IMR-90 (cell line): ENCODE measurements around the gene XPC. TPM values are rescaled to one million over a fixed set of nuclear protein-coding genes. Genes with fewer than 3 reads are reported as not detected.

Experiments used
- ATAC-seq: fragments of 200-7000 bp; cut with Tn5 transposase; 2 replicates; pipeline ENCODE4 v1.9.1; 2020; ENCODE audit warnings: low read depth, mild to moderate bottlenecking, moderate library complexity
- BruUV-seq: library from RNA; stranded (reverse); fragments of 400-500 nt; replicated peaks from 2 replicates; lab custom pipeline; 2021; lab: Mats Ljungman, UMichigan
- CTCF ChIA-PET: fragments of 300-600 bp; formaldehyde crosslinking; extraction: SDS; loops from one replicate; lab custom pipeline; 2021; ENCODE audit warnings: antibody characterized with exemption; lab: Yijun Ruan, JAX
- POLR2A ChIA-PET: fragments of 300-600 bp; sonication (Branson Sonifier 250); formaldehyde crosslinking; loops from one replicate; lab custom pipeline; 2022; ENCODE audit warnings: antibody characterized with exemption; ENCODE audit not compliant: unreplicated experiment; lab: Charles Lee
- DNase-seq: peaks from one replicate; pipeline ENCODE4 v3.0.0; 2013
- H2AFZ ChIP-seq: replicated peaks from 2 replicates; pipeline ENCODE3; 2013; ENCODE audit warnings: low read length, mild to moderate bottlenecking; ENCODE audit not compliant: poor library complexity
- H2AK5ac ChIP-seq: 2 replicates; pipeline ENCODE4 v1.6.1; 2013; ENCODE audit warnings: low read depth, low read length, inconsistent platforms
- H2AK9ac ChIP-seq: replicated peaks from 2 replicates; pipeline ENCODE3; 2013; ENCODE audit warnings: mild to moderate bottlenecking, low read depth, low read length, moderate library complexity; ENCODE audit not compliant: poor library complexity
- H2BK120ac ChIP-seq: 2 replicates; pipeline ENCODE4 v1.6.1; 2013; ENCODE audit warnings: low read depth, low read length, inconsistent platforms
- H2BK15ac ChIP-seq: 3 replicates; pipeline ENCODE4 v1.6.1; 2013; ENCODE audit warnings: low read depth, low read length, inconsistent platforms
- H2BK20ac ChIP-seq: 2 replicates; pipeline ENCODE4 v1.6.1; 2013; ENCODE audit warnings: low read depth, mild to moderate bottlenecking, inconsistent platforms, low read length, moderate library complexity
- H2BK5ac ChIP-seq: 2 replicates; pipeline ENCODE4 v1.6.1; 2013; ENCODE audit warnings: mild to moderate bottlenecking, low read depth, low read length, inconsistent platforms; ENCODE audit not compliant: poor library complexity, severe bottlenecking
- H3K14ac ChIP-seq: replicated peaks from 2 replicates; pipeline ENCODE4 v1.6.1; 2013; ENCODE audit warnings: low read depth, low read length, inconsistent platforms
- H3K18ac ChIP-seq: 2 replicates; pipeline ENCODE4 v1.6.1; 2013; ENCODE audit warnings: low read depth, low read length, control low read depth
- H3K23ac ChIP-seq: 2 replicates; pipeline ENCODE4 v1.6.1; 2013; ENCODE audit warnings: low read depth, low read length, inconsistent platforms
- H3K27ac ChIP-seq: 2 replicates; pipeline ENCODE4 v1.5.1; 2013; ENCODE audit warnings: mild to moderate bottlenecking, control low read depth, low read length; ENCODE audit not compliant: insufficient read depth
- H3K27me3 ChIP-seq: 2 replicates; pipeline ENCODE4 v1.6.1; 2013; ENCODE audit warnings: low read length; ENCODE audit not compliant: control insufficient read depth, insufficient read depth
- H3K36me3 ChIP-seq: 2 replicates; pipeline ENCODE4 v1.6.1; 2013; ENCODE audit warnings: low read length, mixed read lengths; ENCODE audit not compliant: control insufficient read depth, insufficient read depth
- H3K4ac ChIP-seq: 2 replicates; pipeline ENCODE4 v1.6.1; 2013; ENCODE audit warnings: low read depth, low read length, inconsistent platforms
- H3K4me1 ChIP-seq: 2 replicates; pipeline ENCODE4 v1.6.1; 2013; ENCODE audit warnings: low read length, mixed read lengths; ENCODE audit not compliant: control insufficient read depth, insufficient read depth
- H3K4me2 ChIP-seq: 2 replicates; pipeline ENCODE4 v1.6.1; 2013; ENCODE audit warnings: low read depth, mild to moderate bottlenecking, control low read depth, low read length, moderate library complexity
- H3K4me3 ChIP-seq: 2 replicates; pipeline ENCODE4 v1.5.1; 2013; ENCODE audit warnings: low read depth, mild to moderate bottlenecking, control low read depth, low read length, moderate library complexity; ENCODE audit not compliant: insufficient read depth
- H3K56ac ChIP-seq: 2 replicates; pipeline ENCODE4 v1.6.1; 2013; ENCODE audit warnings: low read length, inconsistent platforms; ENCODE audit not compliant: insufficient read depth; ENCODE audit errors: extremely low read depth
- H3K79me1 ChIP-seq, 2 experiments: 2 replicates each; pipeline ENCODE4 v1.6.1; 2013; ENCODE audit warnings: low read length in 2 of 2, inconsistent platforms in 1 of 2, low read depth in 1 of 2
- H3K9ac ChIP-seq: 2 replicates; pipeline ENCODE4 v1.6.1; 2013; ENCODE audit warnings: low read depth, low read length, control low read depth
- H3K9me1 ChIP-seq: 2 replicates; pipeline ENCODE4 v1.6.1; 2013; ENCODE audit warnings: low read length, inconsistent platforms; ENCODE audit not compliant: insufficient read depth
- H3K9me3 ChIP-seq: 2 replicates; pipeline ENCODE4 v1.6.1; 2013; ENCODE audit warnings: low read length; ENCODE audit not compliant: control insufficient read depth, insufficient read depth
- H4K20me1 ChIP-seq: 2 replicates; pipeline ENCODE4 v1.6.1; 2013; ENCODE audit warnings: low read length, inconsistent platforms; ENCODE audit not compliant: insufficient read depth
- H4K5ac ChIP-seq: 2 replicates; pipeline ENCODE4 v1.6.1; 2013; ENCODE audit warnings: mild to moderate bottlenecking, low read depth, low read length, control low read depth
- H4K8ac ChIP-seq, 2 experiments: 2 replicates each; pipeline ENCODE4 v1.6.1; 2013; ENCODE audit warnings: low read depth in 2 of 2, low read length in 2 of 2, control low read depth in 1 of 2, inconsistent platforms in 1 of 2
- H4K91ac ChIP-seq: 2 replicates; pipeline ENCODE4 v1.6.1; 2013; ENCODE audit warnings: low read depth, low read length, inconsistent platforms; ENCODE audit not compliant: insufficient read depth
- BHLHE40 ChIP-seq: fragments of 150-350 bp; IDR thresholded peaks from 2 replicates; pipeline ENCODE4 v1.6.1; 2016; ENCODE audit warnings: mild to moderate bottlenecking, low read depth, low read length
- CEBPB ChIP-seq: IDR thresholded peaks from 2 replicates; pipeline ENCODE4 v1.6.1; 2012; ENCODE audit warnings: low read depth, low read length, improper control_type of control experiment
- CTCF ChIP-seq: conservative IDR thresholded peaks from 2 replicates; pipeline ENCODE4 v1.5.1; 2012; ENCODE audit warnings: mild to moderate bottlenecking, low read depth, low read length, improper control_type of control experiment
- FOS ChIP-seq: fragments of 150-350 bp; IDR thresholded peaks from 2 replicates; pipeline ENCODE4 v1.6.1; 2016; ENCODE audit warnings: low read depth, low read length
- MAFK ChIP-seq: IDR thresholded peaks from 2 replicates; pipeline ENCODE4 v1.6.1; 2012; ENCODE audit warnings: low read depth, low read length, improper control_type of control experiment
- MAZ ChIP-seq: IDR thresholded peaks from 2 replicates; pipeline ENCODE4 v1.6.1; 2012; ENCODE audit warnings: low read depth, mild to moderate bottlenecking, low read length, improper control_type of control experiment, moderate library complexity, borderline replicate concordance
- NFE2L2 ChIP-seq: fragments of 150-350 bp; IDR thresholded peaks from 2 replicates; pipeline ENCODE4 v1.6.1; 2016; ENCODE audit warnings: low read depth, mild to moderate bottlenecking, low read length
- RAD21 ChIP-seq: IDR thresholded peaks from 2 replicates; pipeline ENCODE4 v1.6.1; 2012; ENCODE audit warnings: low read length, improper control_type of control experiment
- RCOR1 ChIP-seq: IDR thresholded peaks from 2 replicates; pipeline ENCODE4 v1.6.1; 2012; ENCODE audit warnings: mild to moderate bottlenecking, low read length, improper control_type of control experiment; ENCODE audit not compliant: insufficient replicate concordance
- RFX5 ChIP-seq: IDR thresholded peaks from 2 replicates; pipeline ENCODE4 v1.8.0; 2012; ENCODE audit warnings: low read depth, mild to moderate bottlenecking, low read length, moderate library complexity
- WGBS, 2 experiments: methylation state at CpG; one replicate each; pipeline versions ENCODE4 v1.1.5 to v1.1.7; 2013; ENCODE audit warnings: missing lambda C conversion rate in 2 of 2; ENCODE audit not compliant: insufficient read length in 1 of 2; ENCODE audit errors: extremely low coverage in 2 of 2; 5-methylcytosine and 5-hydroxymethylcytosine counted together
- dilution Hi-C: fragments of 300-500 bp; cut with HindIII; formaldehyde crosslinking; loops from one replicate; pipeline ENCODE4 v1.14.3; 2018; ENCODE audit warnings: low sequenced_read_pairs; ENCODE audit not compliant: unreplicated experiment
- in situ Hi-C: fragments of 300-500 bp; cut with MboI; formaldehyde crosslinking; loops from 3 replicates; pipeline ENCODE4 v1.14.3; 2019; ENCODE audit warnings: low sequenced_read_pairs, inconsistent platforms, mixed read lengths
- intact Hi-C: fragments of 100-400 bp; cut with micrococcal nuclease; formaldehyde crosslinking; loops from 2 replicates; pipeline ENCODE4 v1.10.0; 2022
- polyA plus RNA-seq, 3 experiments: library from polyadenylated mRNA; depleted of rRNA; stranded (reverse); fragments of >200 nt; gene quantifications; 2 replicates each; pipeline ENCODE4 v1.2.3, GENCODE V29; 2012; ENCODE audit warnings: low replicate concordance in 1 of 3
- total RNA-seq: library from RNA; depleted of rRNA; stranded (reverse); fragments of >200 nt; gene quantifications from 2 replicates; pipeline ENCODE4 v1.2.3, GENCODE V29; 2012

Gene XPC
- total and polyA plus RNA-seq, 2 of the 4 experiments (the other 2 are of a cell fraction), result 30.9 to 48.8 TPM

DNA sequence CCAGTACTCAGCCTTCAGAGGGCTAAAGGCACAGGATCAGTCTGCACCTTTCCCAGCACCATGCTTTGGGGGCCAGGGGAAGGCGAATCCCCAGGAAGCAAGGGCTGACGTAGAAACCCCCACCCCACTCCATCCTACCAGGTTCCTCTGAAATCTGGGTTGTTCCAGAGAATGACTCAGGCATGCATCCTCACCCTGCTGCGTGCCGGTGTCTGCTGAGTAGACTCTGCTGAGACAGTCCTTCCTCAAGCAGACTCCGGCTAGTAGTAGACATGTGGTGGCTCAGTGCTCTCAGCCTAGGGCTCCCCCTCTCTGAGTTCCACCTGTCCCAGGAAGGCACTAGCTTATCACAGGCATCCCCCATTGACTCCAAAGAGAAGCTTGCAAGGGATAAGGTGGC is 44.5 kb downstream of the XPC start:
- H3K9ac ChIP-seq, result no peak overlapping the region
- in situ Hi-C loops (loop anchor here (25.0 kb wide), 1 partner anchor 97 kb away; no protein-coding TSS in a partner anchor), dilution Hi-C loops (no loop called here), intact Hi-C loops (no loop called here)
- no peak overlapping the region for H2BK15ac ChIP-seq
- no peak overlapping the region for H2BK20ac ChIP-seq
- ATAC-seq (no peak), DNase-seq (peak; percentile 16)
- peaks cover 8 to 32% of the 10 kb centered on the region in 2 experiments for H3K79me1 ChIP-seq
- no peak overlapping the region for H2BK120ac ChIP-seq
- H3K27ac ChIP-seq, result no peak overlapping the region
- H3K18ac ChIP-seq, result no peak overlapping the region
- H3K4me1 ChIP-seq, result no peaks in the 10 kb centered on the region
- WGBS, 2 experiments, result 80% methylated on average over 3 of the region's 5 CpGs; no CpG with 5 or more reads in 1 of the 2 experiments
- no peak overlapping the region for H4K8ac ChIP-seq
- no peak overlapping the region for H3K4me2 ChIP-seq
- no TSS peak for BruUV-seq
- no peak overlapping the region for H2AFZ ChIP-seq
- H4K20me1 ChIP-seq, result peaks cover 2% of the 10 kb centered on the region; the same call in 1 of the 2 replicates
- no peak overlapping the region for H4K91ac ChIP-seq
- H2BK5ac ChIP-seq, result no peak overlapping the region
- H3K36me3 ChIP-seq, result peaks cover 82% of the 10 kb centered on the region
- H3K9me1 ChIP-seq, result peaks cover 8% of the 10 kb centered on the region
- no peaks in the 10 kb centered on the region for H3K27me3 ChIP-seq
- POLR2A ChIA-PET, result no interaction called here
- H3K14ac ChIP-seq, result no peak overlapping the region
- no peak overlapping the region for H3K4ac ChIP-seq
- H3K23ac ChIP-seq, result no peak overlapping the region
- CTCF ChIA-PET, result no interaction called here
- no peak overlapping the region for H3K4me3 ChIP-seq
- H3K56ac ChIP-seq, result no peak overlapping the region
- TF ChIP-seq NFE2L2 (no peak), BHLHE40 (no peak), RCOR1 (no peak), CTCF (no peak), RAD21 (no peak), MAFK (no peak), MAZ (no peak), RFX5 (no peak), FOS (no peak), CEBPB (no peak)
- H2AK5ac ChIP-seq, result no peak overlapping the region
- H4K5ac ChIP-seq, result no peak overlapping the region
- H3K9me3 ChIP-seq, result no peaks in the 10 kb centered on the region
- no peak overlapping the region for H2AK9ac ChIP-seq
